ENCODE measurements around the gene ERG. TPM values are rescaled to one million over a fixed set of nuclear protein-coding genes. Genes with fewer than 3 reads are reported as not detected.
A peak's percentile ranks its signal among the peaks of the same experiment; 100 is the strongest.

Gene ERG
- total RNA-seq, 3 donors from 2014 or later, result 4.0 to 8.4 (median 4.3) TPM

DNA sequence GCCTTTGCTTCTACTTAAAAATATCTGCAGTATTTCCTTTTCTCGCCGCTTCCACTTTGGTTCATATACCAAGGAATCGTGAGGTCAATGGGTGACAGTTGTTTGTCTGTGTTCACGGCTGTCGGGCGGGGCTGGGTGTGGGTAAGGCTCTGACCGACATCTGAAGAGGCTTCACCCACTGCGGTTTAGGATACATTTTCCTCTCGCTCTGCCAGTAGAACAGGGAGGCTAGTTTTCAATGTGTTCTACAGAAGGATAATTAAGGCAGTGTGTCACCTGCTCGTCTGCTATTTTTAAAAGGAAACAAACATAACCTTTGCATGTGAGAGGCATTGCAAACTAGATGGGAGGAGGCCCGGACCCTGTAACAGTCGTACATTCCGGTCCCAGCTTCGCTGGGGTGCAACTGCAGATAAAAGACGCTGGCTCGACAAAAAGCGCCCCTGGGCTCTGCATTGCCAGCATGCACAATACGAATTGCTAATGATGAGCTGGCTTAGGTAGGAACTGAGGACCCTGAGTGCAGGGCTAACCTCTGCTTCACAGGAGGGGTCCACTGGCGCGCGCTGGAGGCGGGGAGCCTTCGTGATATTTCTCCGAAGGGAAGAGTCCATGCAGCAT lies 8.5 kb upstream of the ERG start:
- H3K4me3 ChIP-seq, result no peak overlapping the region
- TF ChIP-seq, protein P1, sequence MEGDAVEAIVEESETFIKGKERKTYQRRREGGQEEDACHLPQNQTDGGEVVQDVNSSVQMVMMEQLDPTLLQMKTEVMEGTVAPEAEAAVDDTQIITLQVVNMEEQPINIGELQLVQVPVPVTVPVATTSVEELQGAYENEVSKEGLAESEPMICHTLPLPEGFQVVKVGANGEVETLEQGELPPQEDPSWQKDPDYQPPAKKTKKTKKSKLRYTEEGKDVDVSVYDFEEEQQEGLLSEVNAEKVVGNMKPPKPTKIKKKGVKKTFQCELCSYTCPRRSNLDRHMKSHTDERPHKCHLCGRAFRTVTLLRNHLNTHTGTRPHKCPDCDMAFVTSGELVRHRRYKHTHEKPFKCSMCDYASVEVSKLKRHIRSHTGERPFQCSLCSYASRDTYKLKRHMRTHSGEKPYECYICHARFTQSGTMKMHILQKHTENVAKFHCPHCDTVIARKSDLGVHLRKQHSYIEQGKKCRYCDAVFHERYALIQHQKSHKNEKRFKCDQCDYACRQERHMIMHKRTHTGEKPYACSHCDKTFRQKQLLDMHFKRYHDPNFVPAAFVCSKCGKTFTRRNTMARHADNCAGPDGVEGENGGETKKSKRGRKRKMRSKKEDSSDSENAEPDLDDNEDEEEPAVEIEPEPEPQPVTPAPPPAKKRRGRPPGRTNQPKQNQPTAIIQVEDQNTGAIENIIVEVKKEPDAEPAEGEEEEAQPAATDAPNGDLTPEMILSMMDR (IDR thresholded peaks at IDR 0.05), result no peak
- peak; percentile 71 to 76 (median 75) for DNase-seq
- H3K36me3 ChIP-seq (ENCODE audit: low read depth), result no peaks in the 10 kb centered on the region
- intact Hi-C loops (cut with DNase I, micrococcal nuclease), result loop anchor here (10.0 kb wide), 2 partner anchors 618 to 628 kb away; no protein-coding TSS in a partner anchor
- ATAC-seq, result peak; percentile 84
- H3K9me3 ChIP-seq, result no peaks in the 10 kb centered on the region
- peaks cover 4% of the 10 kb centered on the region for H3K4me1 ChIP-seq (ENCODE audit: low read depth)

DNA sequence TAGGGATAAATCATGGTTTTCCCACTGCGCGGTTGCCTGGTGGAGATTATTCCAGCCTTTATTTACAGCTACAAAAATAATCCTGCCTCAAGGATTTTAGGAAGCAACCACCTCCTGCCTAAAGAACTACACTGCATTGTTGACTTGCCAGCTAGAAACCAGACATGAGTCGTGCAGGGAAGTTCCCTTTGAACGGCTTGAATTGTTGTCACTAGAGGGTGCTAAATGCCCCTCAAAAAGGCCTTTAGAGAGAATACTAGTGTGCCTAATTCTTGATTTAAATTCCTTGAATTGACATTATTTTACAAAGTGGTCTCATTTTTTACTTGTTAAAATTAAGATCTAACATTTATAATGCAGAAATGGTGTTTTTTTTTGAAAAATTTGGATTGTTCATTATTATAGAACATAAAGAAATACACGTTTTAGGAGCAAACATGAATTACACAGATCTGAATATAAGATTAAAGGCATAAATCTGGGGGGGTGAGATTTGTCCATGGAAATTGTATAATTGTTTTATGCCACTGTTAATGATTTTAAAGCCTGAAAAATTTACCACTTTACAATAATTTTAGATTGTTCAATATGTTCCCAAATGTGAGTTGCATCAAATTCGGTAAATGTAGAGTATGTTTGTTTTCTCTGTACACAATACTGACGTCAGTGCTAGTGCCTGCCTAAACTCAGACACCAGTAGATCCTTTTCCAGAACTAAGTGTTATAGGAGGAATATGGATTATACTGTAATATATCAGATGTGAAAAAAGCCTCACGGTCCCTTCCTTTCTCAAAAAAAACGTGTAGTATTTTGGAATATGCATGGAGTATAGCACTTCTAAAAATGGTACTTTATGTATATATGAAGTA lies 7.6 kb upstream of the ERG start:
- Histone ChIP-seq H3K9me3 (no peaks in the 10 kb centered on the region), H3K4me3 (no peak overlapping the region), H3K4me1 (ENCODE audit: low read depth) (peaks cover 4% of the 10 kb centered on the region), H3K36me3 (ENCODE audit: low read depth) (no peaks in the 10 kb centered on the region)
- intact Hi-C loops (cut with DNase I, micrococcal nuclease), result loop anchor here (10.0 kb wide), 2 partner anchors 619 to 629 kb away; no protein-coding TSS in a partner anchor
- DNase-seq (peak in 1 of 3 donors; percentile 73), ATAC-seq (peak; percentile 86)
- TF ChIP-seq, protein P1 (IDR thresholded peaks at IDR 0.05), result peak; percentile 26

DNA sequence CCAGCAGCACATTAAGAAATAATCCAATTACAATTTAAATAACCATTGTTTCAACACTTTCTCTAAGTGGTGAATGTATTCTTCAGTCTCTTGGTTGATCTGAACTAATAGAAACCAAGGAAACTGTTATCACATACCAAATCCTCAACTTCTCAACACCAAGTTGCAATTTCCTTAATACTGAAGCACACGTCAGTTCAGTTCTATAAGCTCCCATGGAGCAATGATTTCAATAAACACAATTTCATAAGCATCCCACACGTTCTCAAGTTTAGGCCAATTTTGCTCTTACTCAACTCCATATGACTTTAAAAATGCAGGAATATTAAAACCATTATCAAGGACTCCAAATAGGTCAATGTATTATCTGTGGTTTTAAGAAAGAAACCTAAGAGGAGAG lies 5.8 kb upstream of the ERG start:
- TF ChIP-seq, protein P1 (IDR thresholded peaks at IDR 0.05), result no peak
- intact Hi-C loops (cut with DNase I, micrococcal nuclease), result loop anchor here (10.0 kb wide), 2 partner anchors 621 to 631 kb away; no protein-coding TSS in a partner anchor
- DNase-seq (no peak), ATAC-seq (no peak)
- H3K36me3 ChIP-seq (ENCODE audit: low read depth), result no peaks in the 10 kb centered on the region
- no peaks in the 10 kb centered on the region for H3K9me3 ChIP-seq
- peaks cover 4% of the 10 kb centered on the region for H3K4me1 ChIP-seq (ENCODE audit: low read depth)
- H3K4me3 ChIP-seq, result no peak overlapping the region

DNA sequence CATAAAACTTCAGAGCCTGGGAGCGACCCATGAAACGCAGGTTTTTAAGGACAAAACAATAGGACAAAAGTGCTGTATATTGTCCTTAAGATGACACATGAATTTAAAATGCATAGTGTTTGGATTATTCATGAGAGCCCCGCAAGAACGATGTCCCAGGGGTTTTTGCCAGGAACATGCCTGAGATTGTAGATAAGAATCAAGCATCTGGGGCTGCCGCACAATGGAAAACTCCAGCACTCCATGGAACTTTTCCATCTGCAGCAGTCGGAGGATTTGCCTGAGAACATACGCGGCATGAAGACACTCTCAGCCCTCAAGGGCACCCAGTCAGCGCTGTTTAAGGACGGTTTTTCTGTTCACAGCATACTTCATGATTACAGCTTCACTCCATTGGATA lies 5.3 kb upstream of the ERG start:
- intact Hi-C loops (cut with DNase I, micrococcal nuclease), result loop anchor here (10.0 kb wide), 2 partner anchors 621 to 631 kb away; no protein-coding TSS in a partner anchor
- ATAC-seq, result no peak
- H3K4me3 ChIP-seq, result no peak overlapping the region

DNA sequence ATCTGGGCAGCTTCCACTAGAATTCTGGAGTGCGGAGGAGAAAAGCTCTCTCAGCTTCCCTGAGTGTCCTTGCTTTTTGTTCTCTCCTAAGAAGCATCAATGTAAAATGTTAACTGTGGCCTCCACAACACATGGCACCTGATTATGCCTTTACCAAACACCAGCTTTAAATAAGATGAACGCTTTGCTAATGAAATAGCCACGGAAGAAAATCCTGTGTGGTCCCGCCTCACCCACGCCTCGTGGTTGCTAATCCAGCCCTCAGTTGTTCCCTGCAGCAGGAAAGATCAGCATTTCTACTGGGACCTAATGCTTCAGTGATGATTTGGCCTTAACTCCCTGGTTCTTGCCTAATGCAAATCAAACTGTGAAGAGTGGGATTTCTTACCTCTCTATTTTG lies 1.8 kb upstream of the ERG start:
- no peak for ATAC-seq

More for the DNA sequence above, 5.3 kb upstream of the ERG start:
- H3K4me1 ChIP-seq (ENCODE audit: low read depth), result peaks cover 4% of the 10 kb centered on the region
- DNase-seq, result no peak
- TF ChIP-seq, protein P1 (IDR thresholded peaks at IDR 0.05), result no peak
- H3K9me3 ChIP-seq, result no peaks in the 10 kb centered on the region
- H3K36me3 ChIP-seq (ENCODE audit: low read depth), result no peaks in the 10 kb centered on the region

More for the DNA sequence above, 1.8 kb upstream of the ERG start:
- intact Hi-C loops (cut with DNase I, micrococcal nuclease), result loop anchor here (10.0 kb wide), 2 partner anchors 625 to 635 kb away; no protein-coding TSS in a partner anchor
- TF ChIP-seq, protein P1 (IDR thresholded peaks at IDR 0.05), result no peak
- no peak for DNase-seq
- no peaks in the 10 kb centered on the region for H3K4me1 ChIP-seq (ENCODE audit: low read depth)
- no peak overlapping the region for H3K4me3 ChIP-seq
- no peaks in the 10 kb centered on the region for H3K9me3 ChIP-seq
- no peaks in the 10 kb centered on the region for H3K36me3 ChIP-seq (ENCODE audit: low read depth)

Measured in mucosa of descending colon (tissue), 3 donors.